A549 (cell line): Measurements from ENCODE around the gene SNRPD3.

Experiments used
- BHLHE40 ChIP-seq: IDR thresholded peaks from 2 replicates; pipeline ENCODE4 v1.6.1; 2012; ENCODE audit warnings: low read depth, low read length, inconsistent platforms
- CEBPB ChIP-seq, 2 experiments: fragments of >200 bp in 1 of 2; sonication (Bioruptor Twin) in 1 of 2; formaldehyde crosslinking in 1 of 2; IDR thresholded peaks; 2 replicates each; pipeline ENCODE4 v1.6.1; 2012 to 2016
- CTCF ChIP-seq: fragments of >200 bp; sonication (Bioruptor Twin); formaldehyde crosslinking; IDR thresholded peaks from 3 replicates; pipeline ENCODE4 v1.5.1; 2016
- EHF ChIP-seq: fragments of 250-450 bp; sonication (Bioruptor Pico); IDR thresholded peaks from 2 replicates; pipeline ENCODE4 v1.5.0; 2020; ENCODE audit warnings: mild to moderate bottlenecking
- MAFK ChIP-seq: fragments of 450-650 bp; IDR thresholded peaks from 2 replicates; pipeline ENCODE4 v1.6.1; 2014; ENCODE audit not compliant: partially characterized antibody
- POLR2A ChIP-seq: IDR thresholded peaks from 2 replicates; pipeline ENCODE4 v1.6.1; 2012; ENCODE audit warnings: mild to moderate bottlenecking, low read length
- RAD21 ChIP-seq, 2 experiments: fragments of >200 bp in 1 of 2; sonication (Bioruptor Twin) in 1 of 2; formaldehyde crosslinking in 1 of 2; IDR thresholded peaks in 1 of 2; conservative IDR thresholded peaks in 1 of 2; 2 replicates in 1 of 2; 3 replicates in 1 of 2; pipeline ENCODE4 v1.6.1; 2012 to 2018; ENCODE audit warnings: inconsistent platforms in 1 of 2
- TF ChIP-seq, protein P1 (sequence below): IDR thresholded peaks from 2 replicates; pipeline ENCODE4 v1.6.1; 2012
- TF ChIP-seq, protein P2 (sequence below): fragments of 200-600 bp; sonication (generic); IDR thresholded peaks from 2 replicates; pipeline ENCODE4 v1.6.1; 2016; ENCODE audit warnings: antibody characterized with exemption, mild to moderate bottlenecking, moderate library complexity

GRCh38 chr22:24507716-24508115, 48.1 kb upstream of the SNRPD3 start:
- TF ChIP-seq CTCF, result no peak
- no peak for TF ChIP-seq MAFK
- TF ChIP-seq CEBPB (IDR thresholded peaks at IDR 0.05), result no peak
- TF ChIP-seq RAD21 (conservative IDR thresholded peaks at IDR 0.05 in 1 of 2, IDR thresholded peaks at IDR 0.05 in 1 of 2), result no peak
- TF ChIP-seq, protein P1, sequence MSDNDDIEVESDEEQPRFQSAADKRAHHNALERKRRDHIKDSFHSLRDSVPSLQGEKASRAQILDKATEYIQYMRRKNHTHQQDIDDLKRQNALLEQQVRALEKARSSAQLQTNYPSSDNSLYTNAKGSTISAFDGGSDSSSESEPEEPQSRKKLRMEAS, result no peak
- TF ChIP-seq EHF (CRISPR knock-in tag), result no peak
- TF ChIP-seq, protein P2, sequence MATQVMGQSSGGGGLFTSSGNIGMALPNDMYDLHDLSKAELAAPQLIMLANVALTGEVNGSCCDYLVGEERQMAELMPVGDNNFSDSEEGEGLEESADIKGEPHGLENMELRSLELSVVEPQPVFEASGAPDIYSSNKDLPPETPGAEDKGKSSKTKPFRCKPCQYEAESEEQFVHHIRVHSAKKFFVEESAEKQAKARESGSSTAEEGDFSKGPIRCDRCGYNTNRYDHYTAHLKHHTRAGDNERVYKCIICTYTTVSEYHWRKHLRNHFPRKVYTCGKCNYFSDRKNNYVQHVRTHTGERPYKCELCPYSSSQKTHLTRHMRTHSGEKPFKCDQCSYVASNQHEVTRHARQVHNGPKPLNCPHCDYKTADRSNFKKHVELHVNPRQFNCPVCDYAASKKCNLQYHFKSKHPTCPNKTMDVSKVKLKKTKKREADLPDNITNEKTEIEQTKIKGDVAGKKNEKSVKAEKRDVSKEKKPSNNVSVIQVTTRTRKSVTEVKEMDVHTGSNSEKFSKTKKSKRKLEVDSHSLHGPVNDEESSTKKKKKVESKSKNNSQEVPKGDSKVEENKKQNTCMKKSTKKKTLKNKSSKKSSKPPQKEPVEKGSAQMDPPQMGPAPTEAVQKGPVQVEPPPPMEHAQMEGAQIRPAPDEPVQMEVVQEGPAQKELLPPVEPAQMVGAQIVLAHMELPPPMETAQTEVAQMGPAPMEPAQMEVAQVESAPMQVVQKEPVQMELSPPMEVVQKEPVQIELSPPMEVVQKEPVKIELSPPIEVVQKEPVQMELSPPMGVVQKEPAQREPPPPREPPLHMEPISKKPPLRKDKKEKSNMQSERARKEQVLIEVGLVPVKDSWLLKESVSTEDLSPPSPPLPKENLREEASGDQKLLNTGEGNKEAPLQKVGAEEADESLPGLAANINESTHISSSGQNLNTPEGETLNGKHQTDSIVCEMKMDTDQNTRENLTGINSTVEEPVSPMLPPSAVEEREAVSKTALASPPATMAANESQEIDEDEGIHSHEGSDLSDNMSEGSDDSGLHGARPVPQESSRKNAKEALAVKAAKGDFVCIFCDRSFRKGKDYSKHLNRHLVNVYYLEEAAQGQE, result no peak
- no peak for TF ChIP-seq POLR2A
- no peak for TF ChIP-seq BHLHE40
